OCI-LY3 (cell line): ENCODE data around the gene ITPKB.

Experiments used
- H2AFZ ChIP-seq: fragments of 200-600, 300-600 bp; shearing (Covaris generic); 2 replicates; pipeline ENCODE4 v1.6.0; 2014; ENCODE audit warnings: antibody characterized with exemption, low read depth, low read length
- H3K27ac ChIP-seq: fragments of 200-600, 300-600 bp; sonication (generic); 2 replicates; pipeline ENCODE4 v1.5.1; 2014; ENCODE audit warnings: mild to moderate bottlenecking, low read length, moderate library complexity, mixed read lengths
- H3K27me3 ChIP-seq: fragments of 200-600, 300-600 bp; sonication (generic); 2 replicates; pipeline ENCODE4 v1.6.1; 2014; ENCODE audit warnings: low read depth, low read length, mixed read lengths
- H3K36me3 ChIP-seq: fragments of 200-600, 300-600 bp; sonication (generic); replicated peaks from 2 replicates; pipeline ENCODE3; 2014; ENCODE audit warnings: low read depth, low read length, mixed read lengths
- H3K4me1 ChIP-seq: fragments of 300-600, 200-600 bp; sonication (generic); 2 replicates; pipeline ENCODE4 v1.6.1; 2014; ENCODE audit warnings: low read length, mixed read lengths
- H3K4me2 ChIP-seq: fragments of 200-600, 300-600 bp; sonication (generic); 2 replicates; pipeline ENCODE4 v1.6.1; 2014; ENCODE audit warnings: low read length, mixed read lengths
- H3K4me3 ChIP-seq: fragments of 300-600, 200-600 bp; sonication (generic); 2 replicates; pipeline ENCODE4 v1.5.1; 2014; ENCODE audit warnings: antibody characterized with exemption, mild to moderate bottlenecking, low read length, moderate library complexity
- H3K79me2 ChIP-seq: fragments of 300-600, 200-600 bp; shearing (Covaris generic); 2 replicates; pipeline ENCODE4 v1.6.1; 2014; ENCODE audit warnings: mild to moderate bottlenecking, low read length, mixed read lengths
- H3K9ac ChIP-seq: fragments of 300-600, 200-600 bp; shearing (Covaris generic); 2 replicates; pipeline ENCODE4 v1.6.0; 2014; ENCODE audit warnings: mild to moderate bottlenecking, low read length, moderate library complexity
- H3K9me3 ChIP-seq: fragments of 200-600, 300-600 bp; shearing (Covaris generic); 2 replicates; pipeline ENCODE4 v1.6.1; 2014; ENCODE audit warnings: low read length, mixed read lengths; ENCODE audit not compliant: insufficient read depth
- H4K20me1 ChIP-seq: fragments of 200-600, 300-600 bp; sonication (generic); 2 replicates; pipeline ENCODE4 v1.6.1; 2016; ENCODE audit warnings: low read length, mixed read lengths; ENCODE audit not compliant: insufficient read depth
- EZH2phosphoT487 ChIP-seq: fragments of 200-600 bp; shearing (Covaris generic); IDR thresholded peaks from 2 replicates; pipeline ENCODE4 v1.6.1; 2018; ENCODE audit warnings: antibody characterized with exemption, mixed run types, low read depth
- TF ChIP-seq, protein P1 (sequence below): fragments of 200-600, 300-600 bp; sonication (generic); IDR thresholded peaks from 2 replicates; pipeline ENCODE4 v1.5.1; 2014; ENCODE audit warnings: antibody characterized with exemption, low read length, low read depth

Gene ITPKB

GRCh38 chr1:226712742-226713419 is 26.2 kb downstream of the ITPKB start:
- no peak overlapping the region for H3K4me2 ChIP-seq
- no peaks in the 10 kb centered on the region for H3K79me2 ChIP-seq
- no peaks in the 10 kb centered on the region for H3K9me3 ChIP-seq
- peaks cover 6% of the 10 kb centered on the region; the same call in 1 of the 2 replicates for H4K20me1 ChIP-seq
- TF ChIP-seq EZH2phosphoT487: no peak
- TF ChIP-seq, protein P1, sequence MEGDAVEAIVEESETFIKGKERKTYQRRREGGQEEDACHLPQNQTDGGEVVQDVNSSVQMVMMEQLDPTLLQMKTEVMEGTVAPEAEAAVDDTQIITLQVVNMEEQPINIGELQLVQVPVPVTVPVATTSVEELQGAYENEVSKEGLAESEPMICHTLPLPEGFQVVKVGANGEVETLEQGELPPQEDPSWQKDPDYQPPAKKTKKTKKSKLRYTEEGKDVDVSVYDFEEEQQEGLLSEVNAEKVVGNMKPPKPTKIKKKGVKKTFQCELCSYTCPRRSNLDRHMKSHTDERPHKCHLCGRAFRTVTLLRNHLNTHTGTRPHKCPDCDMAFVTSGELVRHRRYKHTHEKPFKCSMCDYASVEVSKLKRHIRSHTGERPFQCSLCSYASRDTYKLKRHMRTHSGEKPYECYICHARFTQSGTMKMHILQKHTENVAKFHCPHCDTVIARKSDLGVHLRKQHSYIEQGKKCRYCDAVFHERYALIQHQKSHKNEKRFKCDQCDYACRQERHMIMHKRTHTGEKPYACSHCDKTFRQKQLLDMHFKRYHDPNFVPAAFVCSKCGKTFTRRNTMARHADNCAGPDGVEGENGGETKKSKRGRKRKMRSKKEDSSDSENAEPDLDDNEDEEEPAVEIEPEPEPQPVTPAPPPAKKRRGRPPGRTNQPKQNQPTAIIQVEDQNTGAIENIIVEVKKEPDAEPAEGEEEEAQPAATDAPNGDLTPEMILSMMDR: no peak
- H3K36me3 ChIP-seq: no peaks in the 10 kb centered on the region
- H3K27me3 ChIP-seq: no peaks in the 10 kb centered on the region
- H3K4me3 ChIP-seq: no peak overlapping the region
- H3K27ac ChIP-seq: no peak overlapping the region
- H3K4me1 ChIP-seq: no peaks in the 10 kb centered on the region
- no peak overlapping the region for H2AFZ ChIP-seq
- no peak overlapping the region for H3K9ac ChIP-seq

GRCh38 chr1:226711976-226712741 is 26.9 kb downstream of the ITPKB start:
- Histone ChIP-seq H3K79me2 (no peaks in the 10 kb centered on the region), H3K9me3 (no peaks in the 10 kb centered on the region), H3K4me3 (no peak overlapping the region), H4K20me1 (peaks cover 6% of the 10 kb centered on the region; the same call in 1 of the 2 replicates), H3K27me3 (no peaks in the 10 kb centered on the region), H2AFZ (no peak overlapping the region), H3K36me3 (no peaks in the 10 kb centered on the region), H3K4me2 (no peak overlapping the region), H3K4me1 (no peaks in the 10 kb centered on the region), H3K9ac (no peak overlapping the region), H3K27ac (no peak overlapping the region)
- TF ChIP-seq, protein P1: no peak
- TF ChIP-seq EZH2phosphoT487: no peak

DNA sequence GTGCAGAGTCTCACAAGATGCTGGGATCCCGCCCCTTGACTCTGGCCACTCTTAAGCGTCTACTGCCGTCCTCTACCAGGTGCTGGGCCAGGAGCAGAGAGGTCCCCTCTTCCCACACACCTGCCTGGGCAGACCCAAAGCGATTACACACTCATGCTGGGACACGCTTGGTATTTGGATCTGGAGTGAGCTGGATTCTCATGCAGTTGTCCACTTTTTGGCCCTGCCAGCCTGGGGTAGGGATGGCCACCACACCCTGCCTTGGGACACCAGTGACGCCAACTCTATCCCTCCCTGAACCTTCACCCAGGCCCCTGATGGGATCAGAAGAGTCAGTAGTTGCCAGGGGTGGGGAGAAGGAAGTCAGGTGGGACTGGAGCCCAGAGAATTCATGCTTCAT is 28.6 kb downstream of the ITPKB start:
- Histone ChIP-seq H3K4me1 (no peaks in the 10 kb centered on the region), H3K9me3 (no peaks in the 10 kb centered on the region), H3K4me2 (no peak overlapping the region), H3K4me3 (no peak overlapping the region), H3K79me2 (no peaks in the 10 kb centered on the region), H3K27ac (no peak overlapping the region), H3K27me3 (no peaks in the 10 kb centered on the region), H2AFZ (no peak overlapping the region), H4K20me1 (peaks cover 6% of the 10 kb centered on the region; the same call in 1 of the 2 replicates), H3K9ac (no peak overlapping the region), H3K36me3 (no peaks in the 10 kb centered on the region)
- TF ChIP-seq, protein P1: no peak
- TF ChIP-seq EZH2phosphoT487: no peak

GRCh38 chr1:226709953-226710352 is 29.1 kb downstream of the ITPKB start:
- Histone ChIP-seq H3K4me2 (no peak overlapping the region), H3K9me3 (no peaks in the 10 kb centered on the region), H2AFZ (no peak overlapping the region), H3K27me3 (no peaks in the 10 kb centered on the region), H3K27ac (no peak overlapping the region), H3K4me3 (no peak overlapping the region), H4K20me1 (peaks cover 6% of the 10 kb centered on the region; the same call in 1 of the 2 replicates), H3K79me2 (no peaks in the 10 kb centered on the region), H3K9ac (no peak overlapping the region), H3K4me1 (no peaks in the 10 kb centered on the region), H3K36me3 (no peaks in the 10 kb centered on the region)
- TF ChIP-seq, protein P1: no peak
- no peak for TF ChIP-seq EZH2phosphoT487
